Glutamatergic neuron (in vitro differentiated cells): ENCODE measurements around the gene HOXD9. TPM values are rescaled to one million over a fixed set of nuclear protein-coding genes. Genes with fewer than 3 reads are reported as not detected.

Experiments used
- DNase-seq: peaks from one replicate; pipeline ENCODE4 v3.0.0; 2022
- H3K27ac Mint-ChIP-seq: one replicate; pipeline ENCODE4 v1.8.0; 2020; ENCODE audit warnings: mild to moderate bottlenecking, mixed read lengths, inconsistent platforms; ENCODE audit not compliant: unreplicated experiment
- H3K27me3 Mint-ChIP-seq: one replicate; pipeline ENCODE4 v1.8.0; 2020; ENCODE audit warnings: mild to moderate bottlenecking, moderate library complexity, mixed read lengths, inconsistent platforms; ENCODE audit not compliant: unreplicated experiment
- H3K36me3 Mint-ChIP-seq: one replicate; pipeline ENCODE4 v1.8.0; 2020; ENCODE audit warnings: mild to moderate bottlenecking, mixed read lengths, inconsistent platforms; ENCODE audit not compliant: unreplicated experiment
- H3K4me1 Mint-ChIP-seq: one replicate; pipeline ENCODE4 v1.8.0; 2020; ENCODE audit warnings: mild to moderate bottlenecking, low read depth, mixed read lengths, inconsistent platforms; ENCODE audit not compliant: unreplicated experiment
- H3K4me3 Mint-ChIP-seq: one replicate; pipeline ENCODE4 v1.8.0; 2020; ENCODE audit warnings: mild to moderate bottlenecking, mixed read lengths, inconsistent platforms; ENCODE audit not compliant: unreplicated experiment
- H3K9me3 Mint-ChIP-seq: one replicate; pipeline ENCODE4 v1.8.0; 2020; ENCODE audit warnings: mild to moderate bottlenecking, moderate library complexity, mixed read lengths, inconsistent platforms; ENCODE audit not compliant: unreplicated experiment
- CTCF ChIP-seq: fragments of 200-600 bp; sonication (generic); IDR thresholded peaks from one replicate; pipeline ENCODE4 v1.5.0; 2021; ENCODE audit not compliant: partially characterized antibody, unreplicated experiment
- total RNA-seq: library from RNA; stranded (reverse); fragmentation: NEBNext Ultra II Directional; extraction: Animal tissue kit (Norgen Biotek cat#: 25700); gene quantifications from one replicate; pipeline ENCODE4 v1.2.1, GENCODE V29; 2021; ENCODE audit not compliant: unreplicated experiment

HOXD9 gene
- total RNA-seq, 1 donor from 2014 or later = 0.44 TPM

GRCh38 chr2:176149481-176149938 lies 27.0 kb downstream of the HOXD9 start:
- DNase-seq = no peak
- TF ChIP-seq CTCF = no peak
- H3K36me3 Mint-ChIP-seq = no peaks in the 10 kb centered on the region

GRCh38 chr2:176149939-176150583 lies 27.5 kb downstream of the HOXD9 start:
- no peak overlapping the region for H3K27ac Mint-ChIP-seq
- TF ChIP-seq CTCF = no peak
- H3K36me3 Mint-ChIP-seq = no peaks in the 10 kb centered on the region
- H3K4me1 Mint-ChIP-seq = no peaks in the 10 kb centered on the region
- peaks cover 45% of the 10 kb centered on the region for H3K27me3 Mint-ChIP-seq
- no peak for DNase-seq
- peaks cover 8% of the 10 kb centered on the region for H3K9me3 Mint-ChIP-seq
- no peak overlapping the region for H3K4me3 Mint-ChIP-seq

More at GRCh38 chr2:176149481-176149938, 27.0 kb downstream of the HOXD9 start:
- Mint-ChIP-seq H3K4me3 (no peak overlapping the region), H3K27ac (no peak overlapping the region), H3K4me1 (no peaks in the 10 kb centered on the region), H3K9me3 (peaks cover 8% of the 10 kb centered on the region), H3K27me3 (peaks cover 43% of the 10 kb centered on the region)

GRCh38 chr2:176150584-176151441 lies 28.3 kb downstream of the HOXD9 start:
- no peak for DNase-seq
- Mint-ChIP-seq H3K9me3 (peaks cover 10% of the 10 kb centered on the region), H3K27me3 (peaks cover 46% of the 10 kb centered on the region), H3K4me3 (no peak overlapping the region), H3K36me3 (no peaks in the 10 kb centered on the region), H3K4me1 (no peaks in the 10 kb centered on the region), H3K27ac (no peak overlapping the region)
- TF ChIP-seq CTCF = no peak

- Mint-ChIP-seq H3K27me3 (peaks cover 41% of the 10 kb centered on the region), H3K36me3 (no peaks in the 10 kb centered on the region), H3K4me1 (no peaks in the 10 kb centered on the region), H3K4me3 (no peak within 1 kb of the TSS), H3K9me3 (peaks cover 10% of the 10 kb centered on the region), H3K27ac (no peak within 1 kb of the TSS)
- peak; percentile 25 for DNase-seq
- no peak for TF ChIP-seq CTCF
These were observed 29.1 kb downstream of the HOXD9 start, which contains the start of gene HOXD4 for GRCh38 chr2:176151442-176152287. HOXD4 (plus strand) TSS chr2:176151550; CDS start chr2:176151634, 84 bp downstream.
